Measurements from ENCODE around the gene SPIN4.
"Not testable (repeated sequence)": the region's sequence is repeated elsewhere in the genome, so short reads cannot be mapped to it uniquely, and the experiment has no call there.

The SPIN4 gene

DNA sequence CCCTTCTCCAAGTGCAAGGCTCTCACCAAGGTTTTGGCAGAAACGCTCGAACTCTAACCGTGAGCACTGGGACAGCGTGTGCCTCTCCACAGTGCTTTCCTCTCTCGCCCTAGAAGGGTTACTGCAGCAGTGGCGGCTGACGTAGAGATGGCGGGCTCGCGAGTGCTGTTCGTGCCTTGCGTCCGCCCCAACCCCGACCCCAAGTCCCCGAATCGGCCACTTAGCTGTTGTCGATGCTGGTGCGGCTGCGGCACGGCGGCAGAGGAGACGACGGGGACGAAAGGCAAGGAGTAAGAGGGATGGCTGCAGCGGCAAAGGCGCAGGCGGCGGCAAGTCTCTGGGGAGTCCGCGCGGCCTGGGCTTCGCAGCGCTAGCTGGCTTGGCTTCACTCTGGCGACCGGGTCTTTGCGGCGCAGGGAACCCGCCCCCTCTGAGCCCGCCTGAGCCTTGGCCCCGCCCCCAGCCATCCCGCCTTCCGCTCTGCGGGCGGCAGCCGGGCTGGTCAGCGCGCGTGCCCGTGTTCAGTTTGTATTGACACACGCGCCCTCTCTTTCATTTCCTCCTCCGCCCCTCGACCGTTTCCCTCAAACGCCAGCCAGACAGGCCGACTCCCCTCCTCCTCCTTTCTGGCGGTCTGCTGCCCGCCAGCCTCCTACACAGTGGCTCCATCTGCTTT is at the start of gene SPIN4:
Gene SPIN4, minus strand, starts transcription at position 392 of the 676 bp plus-strand sequence. CDS start 513 bp downstream, outside the sequence.
- DNase-seq (ENCODE audit: low spot score): peak; percentile 85

DNA sequence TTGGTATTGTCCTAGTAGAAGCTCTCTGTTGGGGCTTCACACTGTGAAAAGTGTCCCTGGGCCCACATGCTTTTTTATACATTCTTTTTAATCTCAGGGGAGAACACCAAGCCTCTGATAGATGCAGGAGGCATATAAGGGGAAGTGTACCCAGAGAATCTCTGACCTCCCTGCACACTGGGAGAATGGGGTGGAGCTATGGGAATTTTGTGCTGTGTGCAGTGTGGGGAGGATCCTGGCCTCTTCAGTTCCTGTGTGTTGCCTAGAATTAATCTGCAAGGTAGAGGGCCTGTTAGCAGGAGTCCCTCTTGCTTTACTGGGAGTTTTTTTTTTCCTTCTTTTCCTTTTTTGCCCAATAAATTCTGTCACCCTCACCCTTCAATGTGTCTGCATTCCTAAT is 49.2 kb upstream of the SPIN4 start:
- DNase-seq (ENCODE audit: low spot score): no peak

- no peak for DNase-seq (ENCODE audit: low spot score)
Measured at GRCh38 chrX:63394872-63395271, 43.7 kb upstream of the SPIN4 start.

- DNase-seq (ENCODE audit: low spot score): not testable (repeated sequence)
Measured at GRCh38 chrX:63393094-63393493, 42.0 kb upstream of the SPIN4 start.

GRCh38 chrX:63387411-63387810 is 36.3 kb upstream of the SPIN4 start:
- no peak for DNase-seq (ENCODE audit: low spot score)

DNA sequence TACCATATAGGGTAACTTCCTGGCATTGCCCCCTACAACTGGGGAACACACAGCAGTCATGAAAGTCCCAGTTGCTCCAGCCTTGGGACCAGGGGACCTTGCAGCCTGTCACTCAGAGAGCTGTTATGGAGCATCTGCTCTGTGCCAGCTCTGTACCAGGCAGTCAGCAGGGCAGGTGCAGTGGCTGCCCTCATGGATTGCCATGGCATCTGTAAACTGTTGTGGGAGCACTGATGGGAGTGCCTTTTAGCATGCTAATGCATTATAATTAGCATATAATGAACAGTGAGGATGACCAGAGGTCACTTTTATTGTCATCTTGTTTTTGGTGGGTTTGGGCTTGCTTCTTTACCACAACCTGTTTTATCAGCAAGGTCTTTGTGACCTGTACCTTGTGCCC is 33.1 kb upstream of the SPIN4 start:
- not testable (repeated sequence) for DNase-seq (ENCODE audit: low spot score)

DNA sequence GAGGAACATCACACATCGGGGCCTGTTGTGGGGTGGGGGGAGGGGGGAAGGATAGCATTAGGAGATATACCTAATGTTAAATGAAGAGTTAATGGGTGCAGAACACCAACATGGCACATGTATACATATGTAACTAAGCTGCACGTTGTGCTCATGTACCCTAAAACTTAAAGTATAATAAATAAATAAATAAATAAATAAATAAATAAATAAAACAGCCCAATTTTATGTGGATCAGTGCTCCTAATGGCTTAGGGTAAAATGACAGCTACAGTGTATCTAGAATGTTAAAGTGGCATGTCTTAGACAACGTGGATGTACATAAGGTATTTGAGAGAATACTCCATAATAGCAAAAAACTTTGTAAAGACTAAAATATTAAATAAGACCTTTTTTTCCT is 21.9 kb upstream of the SPIN4 start:
- DNase-seq (ENCODE audit: low spot score): not testable (repeated sequence)

GRCh38 chrX:63367699-63368098 is 16.6 kb upstream of the SPIN4 start:
- not testable (repeated sequence) for DNase-seq (ENCODE audit: low spot score)

- no peak for DNase-seq (ENCODE audit: low spot score)
Measured at GRCh38 chrX:63363788-63364187, 12.7 kb upstream of the SPIN4 start.

- DNase-seq (ENCODE audit: low spot score): no peak
Measured at GRCh38 chrX:63361494-63361893, 10.4 kb upstream of the SPIN4 start.

DNA sequence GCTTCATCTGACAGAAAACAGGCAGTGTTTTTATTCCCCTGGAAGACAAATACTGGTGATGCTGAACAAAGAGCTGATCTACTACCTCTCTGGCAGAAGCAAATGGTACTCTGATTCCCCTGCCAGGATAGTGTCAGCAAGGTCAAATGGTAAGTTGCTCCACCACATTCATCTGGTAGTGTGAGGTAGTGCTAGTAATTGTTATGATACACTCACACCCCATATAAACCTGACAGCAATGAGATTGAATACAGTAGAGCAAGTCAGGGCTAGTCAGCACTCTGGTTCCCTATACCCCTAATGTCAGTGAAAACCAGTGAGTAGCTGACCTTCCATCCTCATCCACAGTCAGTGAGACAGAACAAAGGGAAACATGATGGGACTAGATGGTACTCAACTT is 3.4 kb upstream of the SPIN4 start:
- no peak for DNase-seq (ENCODE audit: low spot score)

- peak; percentile 51 for DNase-seq (ENCODE audit: low spot score)
Measured at GRCh38 chrX:63350465-63350877, 661 bp downstream of the SPIN4 start.

DNA sequence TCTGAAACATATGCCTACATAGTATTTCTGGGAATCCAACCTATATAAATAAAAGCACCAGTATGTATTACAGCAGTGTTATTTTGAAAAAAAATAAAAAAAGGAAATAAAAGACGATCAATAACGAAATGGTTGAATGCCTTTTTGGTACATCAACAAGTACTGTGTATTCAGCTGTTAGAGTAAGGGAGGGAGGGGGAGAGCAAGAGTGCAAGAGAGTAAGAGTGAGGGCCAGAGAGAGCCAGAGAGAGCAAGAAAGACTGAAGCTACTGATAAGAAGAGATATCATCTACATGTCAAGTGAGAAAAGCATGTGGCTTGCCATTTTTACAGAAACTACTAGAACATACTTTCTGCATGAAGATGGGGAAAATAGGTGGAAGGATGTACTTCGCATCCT is 1.8 kb downstream of the SPIN4 start:
- DNase-seq (ENCODE audit: low spot score): no peak

GRCh38 chrX:63330681-63331080 is 20.5 kb downstream of the SPIN4 start:
- DNase-seq (ENCODE audit: low spot score): peak; percentile 34

GRCh38 chrX:63327788-63328187 is 23.3 kb downstream of the SPIN4 start:
- DNase-seq (ENCODE audit: low spot score): no peak

GRCh38 chrX:63299596-63299995 is 51.5 kb downstream of the SPIN4 start:
- DNase-seq (ENCODE audit: low spot score): no peak
